HG03280 (cell line): ENCODE results near the gene LAMB4.

Experiments used
- ATAC-seq: cut with Tn5 transposase; IDR thresholded peaks from one replicate; pipeline ENCODE4 v1.9.1; 2021; ENCODE audit warnings: mild to moderate bottlenecking, moderate library complexity; ENCODE audit not compliant: unreplicated experiment

The LAMB4 gene

GRCh38 chr7:108079648-108080591 is 50.2 kb downstream of the LAMB4 start:
- ATAC-seq, result no peak

GRCh38 chr7:108079276-108079647 is 50.9 kb downstream of the LAMB4 start:
- no peak for ATAC-seq

- ATAC-seq, result no peak
These were observed 51.5 kb downstream of the LAMB4 start for GRCh38 chr7:108078691-108079090.

- ATAC-seq, result no peak
These were observed 51.9 kb downstream of the LAMB4 start for GRCh38 chr7:108078211-108078673.

GRCh38 chr7:108077709-108078108 is 52.5 kb downstream of the LAMB4 start:
- no peak for ATAC-seq

GRCh38 chr7:108076156-108076555 is 54.0 kb downstream of the LAMB4 start:
- ATAC-seq, result no peak

GRCh38 chr7:108073305-108074070 is 56.7 kb downstream of the LAMB4 start:
- ATAC-seq, result no peak

- no peak for ATAC-seq
These were observed 57.4 kb downstream of the LAMB4 start for GRCh38 chr7:108072739-108073138.

GRCh38 chr7:108072116-108072515 is 58.0 kb downstream of the LAMB4 start:
- no peak for ATAC-seq

GRCh38 chr7:108071551-108071950 is 58.6 kb downstream of the LAMB4 start:
- ATAC-seq, result no peak

GRCh38 chr7:108069646-108070045 is 60.5 kb downstream of the LAMB4 start:
- ATAC-seq, result no peak

GRCh38 chr7:108067844-108068243 is 62.3 kb downstream of the LAMB4 start:
- ATAC-seq, result no peak

- ATAC-seq, result no peak
These were observed 63.7 kb downstream of the LAMB4 start for GRCh38 chr7:108066486-108066885.

GRCh38 chr7:108063520-108063933 is 66.6 kb downstream of the LAMB4 start:
- peak; percentile 76 for ATAC-seq

- no peak for ATAC-seq
These were observed 67.7 kb downstream of the LAMB4 start for GRCh38 chr7:108062250-108063014.

GRCh38 chr7:108059526-108059925 is 70.6 kb downstream of the LAMB4 start:
- no peak for ATAC-seq

GRCh38 chr7:108057951-108058481 is 72.1 kb downstream of the LAMB4 start:
- ATAC-seq, result no peak

- no peak for ATAC-seq
These were observed 74.5 kb downstream of the LAMB4 start for GRCh38 chr7:108055611-108056021.

- ATAC-seq, result no peak
These were observed 75.6 kb downstream of the LAMB4 start for GRCh38 chr7:108054537-108054936.

GRCh38 chr7:108053250-108053649 is 76.9 kb downstream of the LAMB4 start:
- no peak for ATAC-seq

GRCh38 chr7:108051454-108051853 is 78.7 kb downstream of the LAMB4 start:
- ATAC-seq, result no peak
